ENCODE results near the gene RMND5B.

DNA sequence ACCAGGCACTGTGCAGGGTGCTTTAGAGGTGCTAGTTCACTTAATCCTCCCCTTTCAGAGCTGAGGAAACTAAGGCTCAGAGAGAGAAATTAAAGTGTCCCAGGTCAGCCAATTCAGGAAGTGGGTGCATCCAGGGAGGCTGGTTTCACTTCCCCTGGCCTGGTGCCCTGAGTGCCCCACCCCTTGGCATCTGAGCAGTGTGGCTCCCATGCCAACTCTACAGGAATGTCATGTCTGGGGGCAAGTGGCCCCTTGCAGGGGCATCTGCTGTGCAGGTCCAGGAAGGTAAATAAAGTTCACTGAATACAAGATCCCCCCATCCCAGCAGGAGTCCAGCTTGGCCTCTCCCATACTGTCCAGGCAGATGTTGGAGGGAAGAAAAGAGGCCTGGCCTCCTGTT, 21.8 kb upstream of the RMND5B start:
- TF ChIP-seq FOXM1 (IDR thresholded peaks at IDR 0.05; ENCODE audit: low read depth) (no peak), RFX5 (IDR thresholded peaks at IDR 0.05; ENCODE audit: low read length) (no peak), YY1 (IDR thresholded peaks at IDR 0.05; ENCODE audit: low read depth) (no peak)
- TF ChIP-seq, protein P1, sequence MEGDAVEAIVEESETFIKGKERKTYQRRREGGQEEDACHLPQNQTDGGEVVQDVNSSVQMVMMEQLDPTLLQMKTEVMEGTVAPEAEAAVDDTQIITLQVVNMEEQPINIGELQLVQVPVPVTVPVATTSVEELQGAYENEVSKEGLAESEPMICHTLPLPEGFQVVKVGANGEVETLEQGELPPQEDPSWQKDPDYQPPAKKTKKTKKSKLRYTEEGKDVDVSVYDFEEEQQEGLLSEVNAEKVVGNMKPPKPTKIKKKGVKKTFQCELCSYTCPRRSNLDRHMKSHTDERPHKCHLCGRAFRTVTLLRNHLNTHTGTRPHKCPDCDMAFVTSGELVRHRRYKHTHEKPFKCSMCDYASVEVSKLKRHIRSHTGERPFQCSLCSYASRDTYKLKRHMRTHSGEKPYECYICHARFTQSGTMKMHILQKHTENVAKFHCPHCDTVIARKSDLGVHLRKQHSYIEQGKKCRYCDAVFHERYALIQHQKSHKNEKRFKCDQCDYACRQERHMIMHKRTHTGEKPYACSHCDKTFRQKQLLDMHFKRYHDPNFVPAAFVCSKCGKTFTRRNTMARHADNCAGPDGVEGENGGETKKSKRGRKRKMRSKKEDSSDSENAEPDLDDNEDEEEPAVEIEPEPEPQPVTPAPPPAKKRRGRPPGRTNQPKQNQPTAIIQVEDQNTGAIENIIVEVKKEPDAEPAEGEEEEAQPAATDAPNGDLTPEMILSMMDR (IDR thresholded peaks at IDR 0.05): no peak
- TF ChIP-seq, protein P2, sequence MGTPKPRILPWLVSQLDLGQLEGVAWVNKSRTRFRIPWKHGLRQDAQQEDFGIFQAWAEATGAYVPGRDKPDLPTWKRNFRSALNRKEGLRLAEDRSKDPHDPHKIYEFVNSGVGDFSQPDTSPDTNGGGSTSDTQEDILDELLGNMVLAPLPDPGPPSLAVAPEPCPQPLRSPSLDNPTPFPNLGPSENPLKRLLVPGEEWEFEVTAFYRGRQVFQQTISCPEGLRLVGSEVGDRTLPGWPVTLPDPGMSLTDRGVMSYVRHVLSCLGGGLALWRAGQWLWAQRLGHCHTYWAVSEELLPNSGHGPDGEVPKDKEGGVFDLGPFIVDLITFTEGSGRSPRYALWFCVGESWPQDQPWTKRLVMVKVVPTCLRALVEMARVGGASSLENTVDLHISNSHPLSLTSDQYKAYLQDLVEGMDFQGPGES (IDR thresholded peaks at IDR 0.05; ENCODE audit: low read depth, low read length): no peak
- TF ChIP-seq, protein P3, sequence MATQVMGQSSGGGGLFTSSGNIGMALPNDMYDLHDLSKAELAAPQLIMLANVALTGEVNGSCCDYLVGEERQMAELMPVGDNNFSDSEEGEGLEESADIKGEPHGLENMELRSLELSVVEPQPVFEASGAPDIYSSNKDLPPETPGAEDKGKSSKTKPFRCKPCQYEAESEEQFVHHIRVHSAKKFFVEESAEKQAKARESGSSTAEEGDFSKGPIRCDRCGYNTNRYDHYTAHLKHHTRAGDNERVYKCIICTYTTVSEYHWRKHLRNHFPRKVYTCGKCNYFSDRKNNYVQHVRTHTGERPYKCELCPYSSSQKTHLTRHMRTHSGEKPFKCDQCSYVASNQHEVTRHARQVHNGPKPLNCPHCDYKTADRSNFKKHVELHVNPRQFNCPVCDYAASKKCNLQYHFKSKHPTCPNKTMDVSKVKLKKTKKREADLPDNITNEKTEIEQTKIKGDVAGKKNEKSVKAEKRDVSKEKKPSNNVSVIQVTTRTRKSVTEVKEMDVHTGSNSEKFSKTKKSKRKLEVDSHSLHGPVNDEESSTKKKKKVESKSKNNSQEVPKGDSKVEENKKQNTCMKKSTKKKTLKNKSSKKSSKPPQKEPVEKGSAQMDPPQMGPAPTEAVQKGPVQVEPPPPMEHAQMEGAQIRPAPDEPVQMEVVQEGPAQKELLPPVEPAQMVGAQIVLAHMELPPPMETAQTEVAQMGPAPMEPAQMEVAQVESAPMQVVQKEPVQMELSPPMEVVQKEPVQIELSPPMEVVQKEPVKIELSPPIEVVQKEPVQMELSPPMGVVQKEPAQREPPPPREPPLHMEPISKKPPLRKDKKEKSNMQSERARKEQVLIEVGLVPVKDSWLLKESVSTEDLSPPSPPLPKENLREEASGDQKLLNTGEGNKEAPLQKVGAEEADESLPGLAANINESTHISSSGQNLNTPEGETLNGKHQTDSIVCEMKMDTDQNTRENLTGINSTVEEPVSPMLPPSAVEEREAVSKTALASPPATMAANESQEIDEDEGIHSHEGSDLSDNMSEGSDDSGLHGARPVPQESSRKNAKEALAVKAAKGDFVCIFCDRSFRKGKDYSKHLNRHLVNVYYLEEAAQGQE (IDR thresholded peaks at IDR 0.05; ENCODE audit: low read depth, low read length): no peak
